ENCODE measurements around the gene OR52N1. TPM values are rescaled to one million over a fixed set of nuclear protein-coding genes. Genes with fewer than 3 reads are reported as not detected.

The OR52N1 gene
- total RNA-seq, result under 1 TPM in 1 of 2 donors, not detected in 1; 0.09 TPM

DNA sequence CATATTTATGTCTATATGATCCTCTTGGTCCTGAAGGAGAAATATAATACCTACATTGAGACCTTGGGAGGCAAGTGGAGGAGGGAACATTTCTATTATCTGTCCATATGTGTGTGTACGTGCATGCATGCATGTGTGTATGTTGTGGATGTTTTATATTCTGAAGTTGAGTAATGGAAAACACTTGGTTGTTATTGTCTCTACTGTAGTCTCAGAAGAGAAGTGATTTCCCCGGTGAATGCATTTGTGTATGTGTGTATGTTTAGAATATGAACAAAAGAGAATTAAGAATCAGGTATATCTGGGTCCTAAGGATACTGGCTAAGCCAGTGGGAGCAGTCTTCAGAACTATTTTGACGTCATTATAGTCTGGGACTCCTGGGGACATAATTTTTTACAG, at the start of gene OR52N1:
Gene OR52N1 (minus strand): TSS at position 101 of the 400 bp plus-strand sequence. CDS start 2,449 bp downstream, outside the sequence.
- Mint-ChIP-seq H3K27me3 (peaks cover 11% of the 10 kb centered on the region), H3K4me1 (no peaks in the 10 kb centered on the region), H3K4me3 (no peak within 1 kb of the TSS), H3K9me3 (no peaks in the 10 kb centered on the region), H3K27ac (no peak within 1 kb of the TSS), H3K36me3 (ENCODE audit: low read depth) (no peaks in the 10 kb centered on the region)
- no peak for ATAC-seq (replicated peaks)

DNA sequence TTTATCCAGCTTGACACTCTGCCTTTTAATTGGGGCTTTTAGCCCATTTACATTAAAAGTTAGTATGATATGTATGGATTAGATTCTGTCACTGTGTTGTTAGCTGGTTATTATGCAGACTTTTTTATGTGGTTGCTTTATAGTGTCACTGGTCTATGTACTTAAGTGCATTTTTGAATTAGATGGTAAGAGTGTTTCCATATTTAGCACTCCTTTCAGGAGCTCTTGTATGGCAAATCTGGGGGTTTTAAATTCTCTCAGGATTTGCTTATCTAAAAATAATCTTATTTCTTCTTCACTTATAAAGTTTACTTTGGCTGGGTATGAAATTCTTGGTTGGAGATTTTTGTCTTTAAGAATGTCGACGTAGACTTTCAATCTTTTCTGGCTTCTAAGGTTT, 46.6 kb upstream of the OR52N1 start:
- ATAC-seq (replicated peaks), result no peak
- Mint-ChIP-seq H3K27me3 (peaks cover 21% of the 10 kb centered on the region), H3K27ac (no peak overlapping the region), H3K36me3 (ENCODE audit: low read depth) (no peaks in the 10 kb centered on the region), H3K4me3 (no peak overlapping the region), H3K9me3 (no peaks in the 10 kb centered on the region), H3K4me1 (no peaks in the 10 kb centered on the region)

DNA sequence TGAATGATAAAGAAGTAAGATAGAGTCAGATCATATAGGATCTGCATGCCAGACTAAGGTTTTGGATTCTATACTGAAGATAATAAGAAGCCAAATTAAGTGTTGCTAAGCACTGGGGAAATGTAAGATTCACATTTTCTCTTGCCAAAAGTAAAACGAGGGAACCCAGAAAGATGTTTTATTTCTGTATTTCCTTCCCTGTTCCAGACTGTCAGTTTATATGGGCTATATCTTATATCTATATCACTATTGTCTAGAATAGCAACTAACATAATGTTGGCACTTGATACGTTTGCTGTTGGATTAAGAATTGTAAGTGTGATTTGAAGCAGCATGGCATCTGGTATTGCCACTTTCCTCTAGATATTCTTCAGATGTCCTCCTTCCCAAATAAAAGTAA, 42.4 kb upstream of the OR52N1 start:
- H3K36me3 Mint-ChIP-seq (ENCODE audit: low read depth), result no peaks in the 10 kb centered on the region
- H3K27ac Mint-ChIP-seq, result no peak overlapping the region
- no peaks in the 10 kb centered on the region for H3K4me1 Mint-ChIP-seq
- H3K27me3 Mint-ChIP-seq, result peaks cover 9% of the 10 kb centered on the region
- no peak overlapping the region for H3K4me3 Mint-ChIP-seq
- no peaks in the 10 kb centered on the region for H3K9me3 Mint-ChIP-seq
- ATAC-seq (replicated peaks), result no peak

DNA sequence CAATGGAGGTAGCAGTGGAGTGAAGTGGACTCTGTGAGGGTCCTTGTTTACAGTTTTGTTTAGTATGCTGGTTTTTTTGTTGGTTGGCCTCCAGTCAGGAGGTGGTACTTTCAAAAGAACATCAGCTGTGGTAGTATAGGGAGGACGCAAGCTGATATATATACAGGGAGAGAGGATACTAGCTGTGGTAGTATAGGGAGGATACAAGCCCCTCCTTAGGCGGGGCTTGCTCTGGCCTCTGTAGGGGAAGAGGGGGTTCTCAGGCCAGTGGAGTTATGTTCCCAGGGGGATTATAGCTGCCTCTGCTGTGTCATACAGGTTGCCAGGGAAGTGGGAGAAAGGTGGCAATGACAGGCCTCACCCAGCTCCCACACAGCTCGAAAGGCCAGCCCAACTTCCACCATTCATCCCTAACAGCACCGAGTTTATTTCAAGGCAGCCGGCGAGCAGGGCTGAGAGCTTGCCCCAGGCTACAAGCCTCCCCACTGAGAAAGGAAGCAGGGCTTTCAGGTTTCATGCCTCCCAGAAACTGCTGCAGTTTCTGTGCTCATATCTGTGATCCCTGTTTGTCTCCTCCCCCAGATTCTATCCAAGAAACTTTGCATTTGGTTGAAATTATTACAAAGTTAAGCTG, 40.2 kb upstream of the OR52N1 start:
- H3K4me1 Mint-ChIP-seq, result no peaks in the 10 kb centered on the region
- H3K27me3 Mint-ChIP-seq, result peaks cover 3% of the 10 kb centered on the region
- ATAC-seq (replicated peaks), result no peak
- no peak overlapping the region for H3K27ac Mint-ChIP-seq
- no peaks in the 10 kb centered on the region for H3K36me3 Mint-ChIP-seq (ENCODE audit: low read depth)
- no peak overlapping the region for H3K4me3 Mint-ChIP-seq
- no peaks in the 10 kb centered on the region for H3K9me3 Mint-ChIP-seq

DNA sequence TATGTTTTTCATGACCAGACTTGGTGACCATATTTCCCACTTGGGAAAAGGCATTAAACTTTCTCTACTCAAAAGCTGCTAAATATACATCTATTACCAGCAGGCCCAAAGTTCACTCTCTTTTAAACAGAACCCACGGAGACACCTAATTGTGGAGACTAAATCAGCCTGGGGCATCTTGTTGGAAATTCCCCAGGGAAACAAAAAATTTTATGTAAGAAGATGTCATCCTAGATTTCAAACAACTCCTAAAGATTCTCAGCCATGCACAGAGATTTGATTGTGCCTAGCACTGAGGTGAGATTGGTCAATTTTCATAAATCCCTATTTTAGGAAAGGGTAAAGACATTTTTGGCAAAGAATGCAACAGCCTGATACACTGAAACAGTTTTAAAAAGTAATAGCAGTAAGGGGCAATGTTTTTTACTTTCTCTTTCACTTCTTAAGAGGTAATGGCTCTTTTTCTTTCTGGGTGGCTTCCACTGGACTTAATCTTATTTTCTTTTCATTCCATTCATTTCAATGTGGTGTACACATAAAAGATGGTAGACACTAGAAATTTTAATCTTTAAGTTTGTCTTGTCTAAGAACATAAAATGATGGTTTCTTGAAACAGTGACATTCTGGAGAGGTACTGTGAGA, 27.3 kb upstream of the OR52N1 start:
- ATAC-seq (replicated peaks), result no peak
- no peaks in the 10 kb centered on the region for H3K36me3 Mint-ChIP-seq (ENCODE audit: low read depth)
- no peaks in the 10 kb centered on the region for H3K9me3 Mint-ChIP-seq
- peaks cover 4% of the 10 kb centered on the region for H3K27me3 Mint-ChIP-seq
- H3K4me3 Mint-ChIP-seq, result peak overlapping the region; percentile 68
- H3K4me1 Mint-ChIP-seq, result peaks cover 7% of the 10 kb centered on the region
- peak overlapping the region; percentile 73 for H3K27ac Mint-ChIP-seq

DNA sequence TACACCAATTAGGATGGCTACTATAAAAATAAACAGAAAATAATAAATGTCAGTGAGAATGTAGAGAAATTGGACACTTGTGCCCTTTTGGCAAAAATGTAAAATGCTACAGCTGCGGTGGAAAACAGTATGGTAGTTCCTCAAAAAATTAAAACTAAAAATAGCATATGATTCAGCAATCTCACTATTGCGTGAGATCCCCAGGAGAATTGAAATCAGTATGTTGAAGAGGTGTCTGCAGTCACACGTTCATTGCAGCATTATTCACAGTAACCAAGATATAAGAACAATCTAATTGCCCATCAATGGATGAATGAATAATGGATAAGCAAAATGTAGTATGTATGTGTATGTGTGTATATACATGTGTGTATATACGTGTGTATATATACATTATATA, 24.5 kb upstream of the OR52N1 start:
- no peak for ATAC-seq (replicated peaks)
- no peaks in the 10 kb centered on the region for H3K9me3 Mint-ChIP-seq
- H3K27ac Mint-ChIP-seq, result no peak overlapping the region
- H3K27me3 Mint-ChIP-seq, result peaks cover under 1% of the 10 kb centered on the region
- no peaks in the 10 kb centered on the region for H3K36me3 Mint-ChIP-seq (ENCODE audit: low read depth)
- peaks cover 7% of the 10 kb centered on the region for H3K4me1 Mint-ChIP-seq
- no peak overlapping the region for H3K4me3 Mint-ChIP-seq

DNA sequence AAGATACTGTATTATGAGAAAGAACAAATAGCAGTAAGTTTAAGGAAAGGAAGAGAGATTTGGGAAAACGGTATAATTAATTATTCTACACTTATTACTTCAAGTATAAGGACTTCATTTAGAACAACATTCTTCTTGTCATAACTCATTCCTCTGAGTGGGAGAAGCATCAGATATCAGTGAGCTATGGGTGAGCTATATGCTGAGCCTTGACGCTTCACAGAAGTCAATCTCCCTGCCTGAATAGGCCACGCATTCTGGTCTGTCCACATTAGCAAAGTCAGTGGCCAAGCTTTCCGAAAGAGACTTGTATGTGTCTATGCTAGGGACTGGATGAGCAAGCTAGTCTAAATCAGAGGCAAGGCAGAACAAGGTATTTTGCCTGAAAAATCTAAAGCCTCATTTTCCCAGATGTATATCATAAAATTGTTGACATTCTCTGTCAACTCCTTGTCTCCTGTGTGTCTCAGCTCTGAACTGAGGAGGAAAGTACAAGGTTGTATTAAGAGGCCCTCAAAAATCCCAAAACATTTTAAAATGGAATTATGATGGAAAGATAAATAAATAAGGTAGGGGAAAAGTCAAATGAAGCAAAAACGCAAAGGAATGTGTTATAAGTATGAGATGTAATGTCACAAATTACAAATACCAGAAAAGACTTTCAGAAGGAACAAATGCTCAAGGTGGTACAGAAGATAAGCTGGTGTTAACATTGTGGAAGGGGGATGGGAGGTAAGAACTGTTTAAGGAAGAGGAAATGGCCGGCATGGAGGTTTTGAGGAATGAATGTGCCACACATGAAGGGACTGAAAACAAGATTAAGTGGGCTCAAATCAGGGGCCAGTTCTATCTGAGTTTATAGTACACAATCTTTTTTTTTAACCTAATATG, 19.1 kb upstream of the OR52N1 start:
- Mint-ChIP-seq H3K4me3 (peak overlapping the region; percentile 89), H3K36me3 (ENCODE audit: low read depth) (no peaks in the 10 kb centered on the region), H3K27ac (no peak overlapping the region), H3K4me1 (peaks cover 6% of the 10 kb centered on the region), H3K27me3 (peaks cover 15% of the 10 kb centered on the region), H3K9me3 (no peaks in the 10 kb centered on the region)
- ATAC-seq (replicated peaks), result no peak

DNA sequence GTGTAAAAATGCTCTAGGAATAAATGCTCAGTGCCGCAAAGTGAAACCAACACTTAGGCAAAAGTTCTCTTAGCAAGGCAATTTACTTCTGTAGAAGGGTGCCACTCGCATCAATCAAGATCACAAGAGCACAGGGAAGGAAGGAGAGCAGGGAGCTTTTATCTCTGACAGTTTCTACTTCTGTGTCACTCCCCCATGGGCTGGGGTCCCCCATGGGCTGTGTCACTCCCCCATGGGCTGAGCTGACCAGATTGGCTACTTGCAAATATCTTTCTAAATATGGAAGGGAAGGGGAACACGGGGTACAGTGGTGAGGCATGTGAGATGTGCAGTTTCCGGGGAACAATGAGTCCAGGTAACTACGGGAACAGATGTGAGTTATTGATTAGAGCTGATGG, 18.1 kb upstream of the OR52N1 start:
- H3K27me3 Mint-ChIP-seq, result peaks cover 19% of the 10 kb centered on the region
- no peaks in the 10 kb centered on the region for H3K9me3 Mint-ChIP-seq
- H3K27ac Mint-ChIP-seq, result peak overlapping the region; percentile 62
- peaks cover 6% of the 10 kb centered on the region for H3K4me1 Mint-ChIP-seq
- H3K36me3 Mint-ChIP-seq (ENCODE audit: low read depth), result no peaks in the 10 kb centered on the region
- H3K4me3 Mint-ChIP-seq, result peak overlapping the region; percentile 89
- peak; percentile 55 for ATAC-seq (replicated peaks)

DNA sequence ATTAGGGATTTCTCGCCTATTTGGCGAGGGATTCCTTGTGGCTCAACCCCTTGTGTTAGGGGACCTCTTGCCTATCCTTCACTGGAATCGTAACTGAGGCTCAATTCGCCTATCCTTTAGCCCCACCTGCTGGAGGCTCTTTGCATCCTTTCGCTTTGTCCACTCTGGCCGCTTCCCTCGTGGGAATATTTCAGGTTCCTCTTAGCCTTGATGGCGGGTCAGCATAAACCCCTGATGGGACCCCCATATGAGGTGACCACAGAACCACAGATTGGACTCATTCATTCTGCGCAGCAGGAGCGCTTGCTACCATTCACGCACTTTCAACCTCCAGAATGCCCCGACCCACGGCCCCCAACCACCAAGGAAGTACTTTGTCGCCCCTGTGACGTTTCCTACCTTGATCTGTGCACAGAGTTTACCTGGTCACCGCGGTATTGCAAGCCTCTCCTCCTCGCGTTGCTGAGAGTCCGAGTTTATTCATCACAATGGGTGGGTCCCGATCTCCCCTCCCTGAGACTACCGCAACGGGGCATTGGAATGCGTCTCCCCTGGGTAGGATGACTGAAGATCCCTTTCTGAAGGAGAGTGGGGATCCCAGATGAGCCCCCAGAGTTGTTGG, 17.5 kb upstream of the OR52N1 start, which contains the start of gene OR52N2:
Gene OR52N2 (plus strand): TSS at position 425 of the 622 bp plus-strand sequence. CDS start 11,412 bp downstream, outside the sequence.
- Mint-ChIP-seq H3K4me1 (peaks cover 6% of the 10 kb centered on the region), H3K27me3 (peaks cover 20% of the 10 kb centered on the region), H3K27ac (peak within 1 kb of the TSS; percentile 62), H3K9me3 (no peaks in the 10 kb centered on the region), H3K36me3 (ENCODE audit: low read depth) (no peaks in the 10 kb centered on the region), H3K4me3 (peak within 1 kb of the TSS; percentile 89)
- ATAC-seq (replicated peaks), result peak; percentile 94

DNA sequence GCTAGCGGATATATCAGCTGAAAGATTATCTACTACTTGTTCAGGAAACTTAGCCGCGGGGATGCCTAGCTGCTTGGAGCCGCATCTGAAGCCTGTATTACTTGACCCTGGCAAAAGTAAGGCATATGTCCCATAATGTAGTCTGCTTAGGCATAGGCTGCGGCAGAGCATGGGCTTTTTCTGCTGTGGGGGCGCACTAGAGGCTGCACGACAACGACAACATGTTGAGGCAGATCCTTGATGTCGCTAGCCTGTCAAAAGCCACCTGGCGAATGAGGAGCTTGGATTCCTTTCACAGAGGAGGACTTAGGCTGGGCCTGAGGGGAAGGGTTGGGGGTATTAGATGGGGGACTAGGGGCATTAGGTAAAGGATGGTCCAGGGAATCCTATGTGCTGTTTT, 16.5 kb upstream of the OR52N1 start:
- H3K4me1 Mint-ChIP-seq, result peaks cover 6% of the 10 kb centered on the region
- H3K27me3 Mint-ChIP-seq, result peaks cover 26% of the 10 kb centered on the region
- peak overlapping the region; percentile 89 for H3K4me3 Mint-ChIP-seq
- H3K36me3 Mint-ChIP-seq (ENCODE audit: low read depth), result no peaks in the 10 kb centered on the region
- H3K9me3 Mint-ChIP-seq, result peaks cover 5% of the 10 kb centered on the region
- H3K27ac Mint-ChIP-seq, result no peak overlapping the region
- ATAC-seq (replicated peaks), result no peak

DNA sequence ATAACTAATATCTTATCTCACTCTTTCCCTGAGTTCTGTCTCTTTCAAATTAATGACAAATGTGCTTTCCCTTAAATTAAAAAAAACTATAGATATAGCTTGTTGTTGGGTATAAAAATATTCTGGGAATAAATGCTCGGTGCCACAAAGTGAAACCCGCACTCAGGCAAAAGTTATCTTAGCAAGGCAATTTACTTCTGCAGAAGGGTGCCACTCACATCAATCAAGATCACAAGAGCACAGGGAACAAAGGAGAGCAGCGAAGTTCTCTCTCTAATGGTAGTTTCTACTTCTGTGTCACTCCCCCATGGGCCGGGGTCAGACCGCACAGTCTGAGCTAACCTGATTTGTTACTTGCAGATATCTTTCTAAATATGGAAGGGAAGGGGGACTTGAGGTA, 12.9 kb upstream of the OR52N1 start:
- H3K9me3 Mint-ChIP-seq, result peaks cover 5% of the 10 kb centered on the region
- H3K4me3 Mint-ChIP-seq, result no peak overlapping the region
- no peak overlapping the region for H3K27ac Mint-ChIP-seq
- H3K36me3 Mint-ChIP-seq (ENCODE audit: low read depth), result no peaks in the 10 kb centered on the region
- ATAC-seq (replicated peaks), result no peak
- H3K27me3 Mint-ChIP-seq, result peaks cover 23% of the 10 kb centered on the region
- H3K4me1 Mint-ChIP-seq, result peaks cover under 1% of the 10 kb centered on the region

DNA sequence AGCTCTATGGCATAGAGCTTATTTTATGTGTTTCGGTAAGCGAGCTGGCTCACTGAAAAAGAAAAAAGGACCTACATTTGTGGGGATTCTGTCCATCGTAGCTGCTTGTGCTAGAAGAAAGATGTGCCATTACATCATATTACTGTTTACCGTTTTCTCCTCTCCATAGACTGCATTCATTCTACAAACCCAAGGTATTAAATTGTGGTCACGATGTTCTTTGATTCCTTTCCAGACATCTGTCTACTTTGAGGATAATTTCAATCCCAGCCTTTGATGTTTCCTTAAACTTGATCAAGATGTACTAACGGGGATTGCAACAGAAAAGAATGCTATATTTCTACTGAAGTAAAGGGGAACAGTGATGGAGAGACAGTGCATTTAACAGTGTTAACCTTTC, 5.5 kb upstream of the OR52N1 start:
- no peak for ATAC-seq (replicated peaks)
- no peak overlapping the region for H3K4me3 Mint-ChIP-seq
- H3K27me3 Mint-ChIP-seq, result peaks cover 24% of the 10 kb centered on the region
- no peak overlapping the region for H3K27ac Mint-ChIP-seq
- H3K4me1 Mint-ChIP-seq, result no peaks in the 10 kb centered on the region
- no peaks in the 10 kb centered on the region for H3K9me3 Mint-ChIP-seq
- H3K36me3 Mint-ChIP-seq (ENCODE audit: low read depth), result no peaks in the 10 kb centered on the region

DNA sequence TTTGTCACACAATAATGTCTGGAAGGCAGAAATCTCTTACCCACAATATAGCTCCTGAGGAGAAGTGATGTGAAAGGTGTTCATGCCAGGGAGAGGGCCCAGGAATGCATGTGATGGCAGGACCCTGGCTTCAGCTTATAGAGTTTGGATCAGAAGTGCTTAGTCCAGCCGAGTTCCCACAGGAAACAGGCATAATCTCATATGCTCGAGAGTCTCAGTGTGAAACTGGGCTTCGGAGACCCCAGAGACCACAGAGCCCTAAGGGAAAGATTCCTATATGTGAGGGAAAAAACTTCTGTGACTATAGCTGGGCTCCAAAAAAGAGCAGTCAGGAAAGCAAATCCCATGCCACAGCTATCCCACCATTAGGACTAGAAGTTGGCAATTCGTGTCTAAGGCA, 7.8 kb downstream of the OR52N1 start, which contains the start of gene OR52N5:
Gene OR52N5 (minus strand): TSS at position 101 of the 400 bp plus-strand sequence. CDS start 4,721 bp downstream, outside the sequence.
- Mint-ChIP-seq H3K27me3 (peaks cover 16% of the 10 kb centered on the region), H3K4me3 (no peak within 1 kb of the TSS), H3K4me1 (no peaks in the 10 kb centered on the region), H3K36me3 (ENCODE audit: low read depth) (no peaks in the 10 kb centered on the region), H3K9me3 (no peaks in the 10 kb centered on the region), H3K27ac (no peak within 1 kb of the TSS)
- ATAC-seq (replicated peaks), result no peak

DNA sequence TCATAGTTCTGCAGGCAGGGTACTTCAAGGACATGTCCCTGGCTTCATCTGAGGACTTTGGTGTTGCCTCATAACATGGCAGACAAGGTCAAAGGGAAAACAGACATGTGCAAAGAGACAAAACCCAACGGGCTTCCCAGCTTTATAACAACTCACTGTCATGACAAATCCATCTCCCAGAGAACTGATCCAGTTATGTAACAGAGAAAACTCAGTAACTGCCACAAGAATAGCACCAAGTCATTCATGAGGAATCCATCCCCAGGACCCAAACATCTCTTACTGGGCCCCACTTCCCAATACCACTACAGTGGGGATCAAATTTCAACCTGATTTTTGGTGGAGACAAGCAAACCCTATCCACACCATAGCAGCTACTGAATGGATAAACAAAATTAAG, 24.0 kb downstream of the OR52N1 start:
- Mint-ChIP-seq H3K4me3 (no peak overlapping the region), H3K4me1 (no peaks in the 10 kb centered on the region), H3K9me3 (no peaks in the 10 kb centered on the region), H3K27ac (no peak overlapping the region), H3K36me3 (ENCODE audit: low read depth) (no peaks in the 10 kb centered on the region), H3K27me3 (no peaks in the 10 kb centered on the region)
- ATAC-seq (replicated peaks), result no peak

Data from activated T-helper 17 cell treated with anti-CD3 and anti-CD28 coated beads, Interleukin-2, amount 50 U/mL, for 72 hours (primary cell).